ENCODE results near the gene CCNI. TPM values are rescaled to one million over a fixed set of nuclear protein-coding genes. Genes with fewer than 3 reads are reported as not detected.
"Not testable (repeated sequence)": the region's sequence is repeated elsewhere in the genome, so short reads cannot be mapped to it uniquely, and the experiment has no call there.

Gene CCNI
- total RNA-seq, 1 donor: 186 TPM

DNA sequence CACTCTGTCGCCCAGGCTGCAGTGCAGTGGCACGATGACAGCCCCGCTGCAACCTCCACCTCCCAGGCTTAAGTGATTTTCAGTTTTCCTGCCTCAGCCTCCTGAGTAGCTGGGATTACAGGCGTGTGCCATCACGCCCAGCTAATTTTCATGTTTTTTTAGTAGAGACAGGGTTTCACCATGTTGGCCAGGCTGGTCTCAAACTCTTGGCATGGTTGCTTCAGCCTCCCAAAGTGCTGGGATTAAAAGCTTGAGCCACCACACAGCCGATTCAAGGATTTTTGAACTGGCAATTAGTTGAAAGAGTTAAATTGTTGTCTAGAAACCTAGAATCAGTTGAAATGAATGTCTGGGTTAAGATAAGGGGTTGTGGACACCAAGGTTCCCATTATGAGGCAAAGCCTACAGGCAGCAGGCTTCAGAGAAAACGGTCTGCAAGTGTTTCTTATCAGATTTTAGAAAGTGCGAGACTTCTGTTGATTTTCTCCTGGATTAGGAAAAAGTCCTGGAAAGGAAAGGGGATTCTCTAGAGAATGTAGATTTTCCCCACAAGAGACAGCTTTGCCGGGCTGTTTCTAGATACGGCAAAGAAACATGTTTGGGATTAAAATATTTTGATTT lies 8.3 kb upstream of the CCNI start:
- DNase-seq (ENCODE audit: low read depth in 2 of 3, low spot score in 2 of 3): no peak

DNA sequence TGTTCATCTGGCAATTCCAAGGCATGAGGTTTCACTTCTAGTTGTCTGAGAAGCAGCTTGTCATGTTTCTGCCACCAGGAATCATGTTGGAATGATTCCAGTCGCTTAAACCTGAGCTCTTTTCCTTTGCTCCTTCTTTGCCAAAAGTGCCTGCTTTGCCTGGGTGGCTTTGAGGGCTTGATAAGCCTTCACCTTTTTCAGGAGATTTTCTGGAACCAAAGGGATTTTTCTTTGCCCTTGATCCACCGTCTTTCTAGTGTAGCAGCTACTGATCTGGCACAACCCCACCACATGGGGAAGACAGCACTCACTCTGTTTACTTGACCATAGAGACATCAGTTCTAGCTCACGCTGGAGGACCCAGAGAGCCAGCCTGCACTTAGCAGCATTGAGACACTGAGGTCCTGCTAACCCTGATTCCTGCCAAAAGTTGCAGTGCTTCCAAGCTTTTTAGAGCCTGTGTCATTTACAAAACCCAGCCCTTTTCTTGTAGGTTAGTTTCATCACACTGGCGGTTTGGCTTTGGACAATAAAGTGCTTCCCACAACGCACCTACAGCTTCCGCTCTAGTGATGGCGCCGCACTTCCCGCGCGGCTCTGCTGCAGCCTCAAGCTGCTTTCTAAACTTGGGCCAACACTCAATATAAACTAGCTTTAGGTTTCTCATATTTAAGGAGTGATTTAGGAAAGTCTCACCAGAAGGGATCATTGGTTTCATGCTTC lies 7.3 kb upstream of the CCNI start:
- no peak for DNase-seq (ENCODE audit: low read depth in 2 of 3, low spot score in 2 of 3)

DNA sequence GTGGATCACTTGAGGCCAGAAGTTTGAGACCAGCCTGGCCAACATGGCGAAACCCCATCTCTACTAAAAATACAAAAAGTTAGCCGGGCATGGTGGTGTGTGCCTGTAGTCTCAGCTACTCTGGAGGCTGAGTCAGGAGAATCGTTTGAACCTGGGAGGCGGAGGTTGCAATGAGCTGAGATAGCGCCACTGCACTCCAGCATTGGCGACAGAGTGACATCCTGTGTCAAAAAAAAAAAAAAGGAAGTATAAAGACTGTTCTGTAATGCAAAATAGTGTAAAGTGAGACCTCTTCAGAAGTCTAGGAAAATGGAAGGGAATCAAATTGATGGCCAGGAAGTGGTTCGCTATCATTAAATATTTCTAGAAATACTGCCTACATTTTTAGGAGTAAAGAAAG lies 5.0 kb upstream of the CCNI start:
- peak in 1 of 3 donors; percentile 38 for DNase-seq (ENCODE audit: low read depth in 2 of 3, low spot score in 2 of 3)

DNA sequence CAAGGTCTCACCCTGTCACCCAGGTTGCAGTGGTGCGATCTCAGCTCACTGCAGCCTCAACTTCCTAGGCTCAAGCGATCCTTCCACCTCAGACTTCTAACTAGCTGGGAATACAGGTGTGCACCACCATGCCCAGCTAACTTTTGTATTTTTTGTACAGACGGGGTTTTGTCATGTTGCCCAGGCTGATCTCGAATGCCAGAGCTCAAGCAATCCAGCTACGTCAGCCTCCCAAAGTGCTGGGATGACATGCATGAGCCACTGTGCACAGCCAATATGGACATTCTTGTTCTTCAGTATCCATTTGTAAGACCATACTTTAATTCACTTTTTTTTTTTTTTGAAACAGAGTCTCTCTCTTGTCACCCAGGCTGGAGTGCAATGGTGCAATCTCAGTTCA lies 3.5 kb upstream of the CCNI start:
- no peak for DNase-seq (ENCODE audit: low read depth in 2 of 3, low spot score in 2 of 3)

DNA sequence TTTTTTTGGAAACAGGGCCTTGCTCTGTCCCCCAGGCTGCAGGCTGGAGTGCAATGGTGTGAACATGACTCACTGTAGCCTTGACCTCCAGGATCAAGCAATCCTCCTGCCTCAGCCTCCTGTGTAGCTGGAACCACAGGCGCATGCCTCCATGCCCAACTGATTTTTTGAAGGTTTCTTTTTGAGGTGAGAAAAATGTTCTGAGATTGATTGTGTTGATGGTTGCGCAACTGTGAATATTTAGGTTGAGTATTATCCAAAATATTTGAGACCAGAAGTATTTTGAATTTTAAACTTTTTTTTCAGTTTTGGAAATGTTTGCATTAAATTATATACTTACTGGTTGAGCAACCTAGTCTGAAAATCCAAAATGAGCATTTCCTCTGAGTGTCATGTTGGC lies 2.6 kb upstream of the CCNI start:
- no peak for DNase-seq (ENCODE audit: low read depth in 2 of 3, low spot score in 2 of 3)

DNA sequence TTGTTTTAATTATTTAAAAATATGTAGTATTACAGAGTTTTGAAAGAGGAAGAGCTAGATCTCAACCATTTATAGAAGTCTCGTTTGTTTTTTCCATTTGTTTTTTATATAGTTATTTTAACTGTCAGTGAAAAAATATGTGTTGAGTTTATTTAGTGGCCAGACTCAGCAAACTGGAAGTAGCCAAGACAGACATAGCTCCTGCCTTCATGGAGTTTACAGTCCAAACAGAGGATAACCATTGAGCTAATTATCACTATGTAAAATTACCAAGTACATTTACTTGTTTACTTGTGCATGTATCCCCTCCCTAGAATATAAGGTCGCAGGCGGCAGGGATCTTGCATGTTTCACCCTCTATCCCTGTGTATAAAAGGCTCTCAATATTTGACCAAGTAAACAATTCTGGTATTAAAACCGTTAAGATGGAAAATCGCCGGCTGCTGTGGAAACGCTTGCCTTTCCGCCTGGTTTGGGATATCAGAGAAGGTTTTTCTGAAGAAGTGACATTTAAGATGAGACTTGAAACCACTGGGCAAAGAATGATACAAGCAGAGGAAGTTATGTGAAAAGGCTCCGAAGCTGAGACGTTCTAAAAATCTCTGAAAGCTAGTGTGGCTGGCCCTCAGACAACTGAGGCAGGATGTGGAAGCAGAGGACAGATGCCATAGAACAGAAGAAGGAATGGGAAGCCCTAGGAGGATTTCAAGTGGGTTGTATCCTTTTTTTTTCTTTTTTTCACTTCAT lies 1.3 kb upstream of the CCNI start:
- DNase-seq (ENCODE audit: low read depth in 2 of 3, low spot score in 2 of 3): no peak

DNA sequence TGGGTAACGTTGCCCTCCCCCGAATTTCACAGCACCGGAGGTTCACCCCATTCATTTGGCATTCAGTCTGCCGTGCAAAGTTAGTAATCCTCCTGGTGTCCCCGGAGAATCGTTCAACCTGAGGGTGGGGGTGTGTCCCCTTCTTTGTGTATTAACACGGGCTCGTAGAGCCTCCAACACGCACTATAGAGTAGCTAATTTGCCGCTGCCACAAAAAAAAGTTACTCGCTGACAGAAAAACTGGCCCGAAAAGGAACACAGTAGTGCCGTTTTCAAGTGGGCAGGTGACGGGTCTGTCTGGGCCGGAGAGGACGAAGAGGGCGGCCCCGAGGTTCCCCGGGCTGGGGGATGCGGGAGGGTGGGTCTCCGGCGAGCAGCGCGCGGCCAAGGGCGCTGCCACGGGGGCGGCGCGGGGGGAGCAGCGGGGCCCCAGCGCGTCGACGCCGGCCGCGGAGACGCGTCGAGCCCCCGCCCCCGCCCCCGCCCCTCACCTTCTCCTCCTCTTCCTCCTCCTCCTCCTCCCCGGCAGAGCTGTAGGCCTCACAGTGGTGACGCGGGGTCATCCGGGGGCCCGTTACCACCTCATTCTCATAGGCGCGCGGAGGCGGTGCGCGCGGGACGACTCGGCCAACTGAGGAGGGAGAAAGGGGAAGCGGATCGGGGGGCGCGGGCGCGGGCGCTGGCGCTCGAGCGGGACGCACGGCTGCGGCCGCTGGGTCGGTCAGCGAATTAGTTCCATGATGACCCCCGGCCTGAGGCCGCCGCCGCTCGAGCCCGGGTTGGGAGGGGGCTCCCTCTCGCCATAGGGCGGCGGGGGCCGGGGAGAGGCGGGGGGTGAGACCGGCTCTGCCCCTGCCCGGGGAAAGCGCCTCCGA lies 571 bp downstream of the CCNI start:
- peak; percentile 51 to 93 (median 89) for DNase-seq (ENCODE audit: low read depth in 2 of 3, low spot score in 2 of 3)

DNA sequence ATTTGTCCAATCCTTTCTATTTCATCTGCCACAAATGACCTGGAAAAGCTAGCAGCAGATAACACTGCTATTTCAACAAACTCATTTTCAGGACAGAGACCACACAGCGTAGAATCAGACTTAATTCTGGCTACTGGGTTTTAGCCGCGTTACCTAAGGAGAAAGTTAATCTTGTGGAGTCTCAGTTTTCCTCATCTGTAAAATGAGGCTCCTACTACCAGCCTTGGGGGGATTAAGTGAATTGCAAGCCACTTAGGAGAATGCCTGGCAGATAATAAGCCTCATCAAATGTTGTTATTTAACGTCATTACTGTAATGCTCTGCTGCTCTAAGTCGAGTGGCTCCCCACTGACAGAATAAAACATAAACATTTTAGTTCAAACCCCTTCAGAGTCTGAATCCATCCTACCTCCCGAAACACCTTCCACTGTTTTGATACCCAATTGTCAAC lies 1.4 kb downstream of the CCNI start:
- no peak for DNase-seq (ENCODE audit: low read depth in 2 of 3, low spot score in 2 of 3)

DNA sequence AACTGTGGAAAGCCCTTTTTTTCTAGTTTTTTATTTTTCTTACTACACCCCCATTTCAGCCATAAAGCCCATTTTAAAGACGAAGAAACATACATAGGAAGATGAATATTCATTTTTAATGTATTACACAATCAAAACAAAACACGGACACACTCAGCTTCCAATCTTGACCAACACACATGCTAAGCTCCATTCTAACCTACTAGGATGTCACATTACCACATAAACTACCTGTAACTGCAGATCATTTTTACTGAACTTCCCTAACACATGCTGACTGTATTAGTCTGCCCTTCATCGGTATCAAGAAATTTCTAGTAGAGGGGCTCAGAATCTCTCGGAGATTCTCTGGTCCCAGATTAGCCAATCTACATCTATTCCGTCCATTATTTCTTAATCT lies 1.8 kb downstream of the CCNI start:
- no peak for DNase-seq (ENCODE audit: low read depth in 2 of 3, low spot score in 2 of 3)

DNA sequence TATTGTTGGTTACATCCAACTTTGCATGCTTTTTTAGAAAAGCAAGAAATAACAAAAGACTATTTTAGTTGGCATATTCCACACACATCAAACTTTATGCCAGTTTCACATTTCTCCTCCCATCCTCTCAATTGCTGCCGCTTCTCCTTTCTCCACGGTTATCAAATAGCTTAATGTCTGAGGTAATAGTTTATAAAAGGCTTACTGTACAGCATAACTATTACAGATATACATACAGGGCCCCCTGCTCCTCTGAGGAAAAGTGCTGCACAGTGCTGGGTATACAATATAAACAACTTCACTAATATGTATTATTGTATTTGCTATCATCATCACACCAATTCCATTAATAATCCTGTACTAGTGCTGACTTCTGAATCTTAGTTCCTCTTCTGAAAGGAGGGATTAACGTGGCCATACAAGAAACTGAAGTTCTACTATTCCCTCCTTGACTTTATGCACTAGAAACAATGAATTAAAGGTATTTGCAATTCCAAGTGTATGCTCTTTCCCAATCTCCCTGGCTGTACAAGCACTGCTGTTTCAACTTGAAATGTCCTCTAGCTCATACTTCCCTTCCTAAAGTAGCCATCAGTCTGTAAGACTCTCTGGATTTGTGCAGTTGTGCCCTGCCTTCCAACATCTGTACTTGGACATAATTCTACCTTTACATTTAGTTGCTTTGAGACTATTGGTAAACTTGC lies 2.5 kb downstream of the CCNI start:
- DNase-seq (ENCODE audit: low read depth in 2 of 3, low spot score in 2 of 3): no peak

DNA sequence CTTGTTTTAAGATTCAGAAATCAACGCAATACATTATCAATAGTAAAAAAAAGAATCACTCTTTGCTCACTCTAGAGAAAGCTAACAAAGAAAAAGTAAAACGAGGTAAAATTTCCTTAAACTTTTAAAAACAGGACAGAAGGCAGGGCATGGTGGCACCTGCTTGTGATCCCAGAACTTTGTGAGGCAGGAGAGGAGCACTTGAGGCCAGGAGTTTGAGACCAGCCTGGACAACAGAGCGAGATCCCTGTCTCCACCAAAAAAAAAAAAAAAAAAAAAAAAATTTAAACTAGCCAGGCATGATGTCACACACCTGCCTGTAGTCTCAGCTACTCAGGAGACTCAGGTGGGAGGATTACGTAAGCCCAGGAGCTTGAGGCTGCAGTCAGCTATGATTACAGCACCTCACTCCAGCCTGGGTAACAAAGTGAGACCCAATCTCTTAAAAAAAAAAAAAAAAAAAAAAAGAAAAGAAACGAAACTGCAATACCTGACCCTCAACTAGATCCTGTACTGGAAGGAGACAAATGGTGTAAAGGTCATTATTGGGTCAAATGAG lies 3.5 kb downstream of the CCNI start:
- DNase-seq (ENCODE audit: low read depth in 2 of 3, low spot score in 2 of 3): no peak

DNA sequence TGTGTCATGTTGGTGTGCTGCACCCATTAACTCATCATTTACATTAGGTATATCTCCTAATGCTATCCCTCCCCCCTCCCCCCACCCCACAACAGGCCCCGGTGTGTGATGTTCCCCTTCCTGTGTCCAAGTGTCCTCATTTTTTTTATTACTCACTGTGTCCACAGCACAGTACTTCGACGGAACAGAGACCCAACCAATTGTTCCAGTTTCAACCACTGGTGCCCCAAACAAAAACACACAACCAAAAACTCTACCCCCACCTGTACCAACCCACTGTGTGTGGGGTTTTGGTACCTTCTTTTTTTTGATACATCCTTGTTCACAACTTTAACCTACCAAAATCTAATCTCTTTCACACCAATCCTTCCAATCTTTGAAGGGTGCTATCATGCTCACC lies 6.3 kb downstream of the CCNI start:
- DNase-seq (ENCODE audit: low read depth in 2 of 3, low spot score in 2 of 3): not testable (repeated sequence)

DNA sequence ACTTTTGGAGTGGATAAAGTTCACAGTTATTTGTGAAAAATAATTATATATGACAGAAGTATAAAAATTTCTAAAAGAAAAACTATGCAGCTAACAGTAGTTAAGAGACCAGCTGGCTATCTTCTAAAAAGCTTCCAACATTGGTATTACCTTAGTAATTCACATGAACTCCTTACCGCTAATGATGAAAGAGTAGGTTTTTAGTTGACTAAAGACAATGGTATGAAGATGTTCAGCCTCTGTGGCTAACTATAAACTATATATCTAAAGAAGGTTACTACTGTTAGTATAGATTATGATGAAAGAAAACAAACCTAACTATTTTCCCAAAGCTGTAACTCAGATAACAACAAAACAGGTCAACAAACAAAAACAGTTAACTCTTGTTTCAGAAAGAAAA lies 10.4 kb downstream of the CCNI start:
- DNase-seq (ENCODE audit: low read depth in 2 of 3, low spot score in 2 of 3): no peak

DNA sequence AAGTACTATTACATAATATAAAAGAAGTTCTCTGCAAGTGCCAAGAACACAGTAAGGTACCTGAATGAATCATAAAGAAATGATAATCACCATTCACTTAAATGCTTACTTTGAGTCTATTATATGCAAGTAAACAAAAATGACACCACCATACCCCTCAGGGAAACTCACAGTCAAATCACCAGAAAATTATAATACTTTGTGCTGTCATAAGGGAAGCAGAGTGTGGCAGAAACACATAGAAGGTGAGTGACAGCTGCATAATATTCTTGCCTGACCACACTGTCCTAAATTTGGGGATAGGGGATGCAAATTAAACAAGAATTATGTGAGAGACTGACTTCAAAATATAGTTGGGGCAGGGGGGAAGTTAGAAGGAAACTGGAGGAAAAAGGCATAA lies 12.9 kb downstream of the CCNI start:
- DNase-seq (ENCODE audit: low read depth in 2 of 3, low spot score in 2 of 3): no peak

DNA sequence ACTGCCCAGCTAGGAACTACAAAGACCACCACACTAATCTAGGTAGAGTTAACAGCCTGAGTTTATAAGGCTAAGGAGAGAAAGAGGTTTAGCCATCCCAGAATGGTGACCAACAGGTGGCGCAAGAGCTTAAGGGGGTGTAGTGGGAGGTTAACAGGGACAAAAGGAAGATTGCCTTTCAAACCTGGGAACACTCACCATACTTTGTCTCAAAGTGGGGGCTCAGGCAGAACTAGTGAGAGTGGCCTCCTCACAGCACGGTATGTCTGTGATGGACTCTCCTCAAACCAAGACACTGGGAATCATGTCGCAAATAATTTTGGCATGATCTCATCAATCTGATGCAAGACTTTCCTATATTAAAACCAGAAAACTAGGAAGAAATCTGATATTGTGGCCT lies 23.4 kb downstream of the CCNI start:
- peak in 2 of 3 donors; percentile 56 to 76 for DNase-seq (ENCODE audit: low read depth in 2 of 3, low spot score in 2 of 3)

DNA sequence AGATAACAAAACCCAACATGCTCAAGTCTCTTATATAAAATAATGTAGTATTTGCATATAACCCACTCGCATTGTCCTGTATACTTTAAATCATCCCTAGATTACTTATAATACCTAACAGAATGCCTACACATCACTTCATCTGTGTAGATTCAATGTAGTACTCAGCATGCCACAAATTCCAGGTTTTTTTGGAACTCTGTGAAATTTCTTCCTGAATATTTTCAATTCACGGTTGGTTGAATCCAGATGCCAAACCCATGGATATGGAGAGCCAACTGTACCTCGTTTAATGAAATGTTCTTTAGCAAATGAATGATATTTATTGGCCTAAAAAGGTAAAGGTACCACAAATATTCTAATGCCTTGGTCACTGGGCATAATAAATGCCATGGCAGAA lies 24.8 kb downstream of the CCNI start:
- DNase-seq (ENCODE audit: low read depth in 2 of 3, low spot score in 2 of 3): no peak

DNA sequence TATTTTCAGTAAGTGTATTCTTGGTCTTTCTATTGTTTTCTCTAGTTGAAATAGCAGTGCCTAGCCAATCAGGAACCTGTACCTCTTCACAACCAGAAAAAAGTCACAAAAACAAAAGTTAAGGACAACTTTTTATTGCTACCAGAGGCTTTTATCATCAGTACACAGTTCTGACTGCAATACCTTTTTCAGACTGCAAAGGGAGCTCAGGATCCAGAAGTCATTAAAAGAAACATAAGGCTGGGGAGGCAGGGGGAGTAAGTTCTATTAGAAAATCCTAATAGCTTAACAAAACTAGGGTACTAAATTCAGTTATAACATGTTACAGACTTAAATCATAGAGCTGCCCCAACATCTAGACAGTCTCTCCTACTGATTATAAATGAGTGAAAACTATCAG lies 28.8 kb downstream of the CCNI start:
- peak in 2 of 3 donors; percentile 24 to 50 for DNase-seq (ENCODE audit: low read depth in 2 of 3, low spot score in 2 of 3)

DNA sequence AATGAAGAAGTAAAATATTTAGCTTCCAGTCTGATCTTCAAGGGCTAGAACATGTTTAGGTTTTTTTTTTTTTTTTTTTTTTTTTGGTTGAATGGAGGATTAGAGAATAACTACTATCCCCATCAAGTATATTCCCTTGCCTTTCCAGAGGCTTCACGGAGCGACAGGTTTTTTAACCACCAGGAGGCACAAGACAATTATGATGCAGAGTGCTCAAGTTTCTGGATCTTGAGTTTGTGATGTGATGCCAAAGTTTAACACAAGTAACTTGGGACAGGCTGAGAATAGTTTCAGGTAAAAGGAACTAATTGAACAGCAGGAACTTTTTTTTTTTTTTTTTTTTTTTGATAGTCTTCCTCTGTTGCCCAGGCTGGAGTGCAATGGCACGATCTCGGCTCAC lies 30.3 kb downstream of the CCNI start:
- no peak for DNase-seq (ENCODE audit: low read depth in 2 of 3, low spot score in 2 of 3)

DNA sequence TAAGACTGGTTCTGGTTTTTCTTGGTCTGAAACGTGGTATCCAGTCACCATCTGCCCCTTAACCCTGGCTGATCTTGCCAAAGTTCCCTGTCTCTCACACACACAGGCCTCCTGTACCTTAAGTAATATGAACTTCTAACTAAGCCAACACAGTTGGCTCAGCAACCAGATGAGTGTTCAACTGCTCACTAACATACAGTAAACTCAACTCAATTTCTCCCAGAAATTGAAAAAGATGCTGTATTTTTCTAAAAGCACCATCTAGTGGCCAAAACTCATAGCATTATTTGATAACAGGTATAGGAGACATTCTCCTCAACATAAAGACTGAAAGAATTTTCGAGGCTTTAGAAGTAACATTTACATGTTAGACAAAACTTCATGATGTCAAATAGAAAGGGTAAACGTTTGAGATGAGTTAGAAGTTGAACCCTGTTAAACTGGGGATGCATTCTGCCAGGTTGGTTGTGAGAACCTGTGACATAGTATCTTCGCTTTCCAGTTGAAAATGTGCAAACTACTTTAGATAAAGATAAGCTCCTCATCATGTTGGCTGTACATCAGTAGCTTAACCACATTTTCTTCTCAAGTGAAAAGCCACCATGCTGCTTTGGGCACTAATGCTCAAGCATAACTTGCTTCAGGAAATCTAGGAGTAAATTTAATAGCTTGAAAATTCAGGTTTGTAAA lies 31.2 kb downstream of the CCNI start:
- DNase-seq (ENCODE audit: low read depth in 2 of 3, low spot score in 2 of 3): peak; percentile 17 to 69 (median 31)
